Activated naive CD8-positive, alpha-beta T cell treated with anti-CD3 and anti-CD28 coated beads, Interleukin-2, amount 50 U/mL, for 24 hours (primary cell): ENCODE results near the gene COL21A1.
"Not testable (repeated sequence)": the region's sequence is repeated elsewhere in the genome, so short reads cannot be mapped to it uniquely, and the experiment has no call there.

ENCODE experiments used
- ATAC-seq: fragments of 150-1000 bp; cut with Tn5 transposase; one replicate; pipeline ENCODE4 v1.10.0; 2021
- DNase-seq: peaks from one replicate; pipeline ENCODE4 v3.0.0; 2021
- H3K27ac Mint-ChIP-seq: one replicate; pipeline ENCODE4 v1.8.0; 2021; ENCODE audit warnings: mild to moderate bottlenecking, mixed read lengths
- H3K27me3 Mint-ChIP-seq: one replicate; pipeline ENCODE4 v1.8.0; 2021; ENCODE audit warnings: mixed read lengths
- H3K36me3 Mint-ChIP-seq: one replicate; pipeline ENCODE4 v1.8.0; 2021; ENCODE audit warnings: low read depth, mixed read lengths
- H3K4me1 Mint-ChIP-seq: one replicate; pipeline ENCODE4 v1.8.0; 2021; ENCODE audit warnings: mixed read lengths
- H3K4me3 Mint-ChIP-seq: one replicate; pipeline ENCODE4 v1.8.0; 2021; ENCODE audit warnings: mild to moderate bottlenecking, moderate library complexity, mixed read lengths
- H3K9me3 Mint-ChIP-seq: one replicate; pipeline ENCODE4 v1.8.0; 2021; ENCODE audit warnings: mixed read lengths

Gene COL21A1

DNA sequence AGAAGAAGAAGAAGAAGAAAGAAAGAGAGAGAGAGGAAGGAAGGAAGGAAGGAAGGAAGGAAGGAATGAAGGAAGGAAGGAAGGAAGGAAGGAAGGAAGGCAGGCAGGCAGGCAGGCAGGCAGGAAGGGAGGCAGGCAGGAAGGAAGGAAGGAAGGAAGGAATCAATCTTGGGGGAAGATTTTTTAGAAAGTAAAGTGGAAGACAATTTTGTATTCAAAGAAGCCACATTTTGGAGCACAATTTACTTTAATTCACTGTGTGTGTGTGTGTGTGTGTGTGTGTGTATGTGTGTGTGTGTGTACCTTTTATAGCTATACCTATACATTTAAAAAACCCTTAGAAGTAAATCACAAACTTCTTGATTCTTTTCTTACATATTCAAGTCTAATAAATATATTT is 13.2 kb upstream of the COL21A1 start:
- not testable (repeated sequence) for ATAC-seq, H3K27me3 Mint-ChIP-seq, H3K36me3 Mint-ChIP-seq, H3K9me3 Mint-ChIP-seq, H3K4me1 Mint-ChIP-seq, H3K27ac Mint-ChIP-seq, H3K4me3 Mint-ChIP-seq, DNase-seq

DNA sequence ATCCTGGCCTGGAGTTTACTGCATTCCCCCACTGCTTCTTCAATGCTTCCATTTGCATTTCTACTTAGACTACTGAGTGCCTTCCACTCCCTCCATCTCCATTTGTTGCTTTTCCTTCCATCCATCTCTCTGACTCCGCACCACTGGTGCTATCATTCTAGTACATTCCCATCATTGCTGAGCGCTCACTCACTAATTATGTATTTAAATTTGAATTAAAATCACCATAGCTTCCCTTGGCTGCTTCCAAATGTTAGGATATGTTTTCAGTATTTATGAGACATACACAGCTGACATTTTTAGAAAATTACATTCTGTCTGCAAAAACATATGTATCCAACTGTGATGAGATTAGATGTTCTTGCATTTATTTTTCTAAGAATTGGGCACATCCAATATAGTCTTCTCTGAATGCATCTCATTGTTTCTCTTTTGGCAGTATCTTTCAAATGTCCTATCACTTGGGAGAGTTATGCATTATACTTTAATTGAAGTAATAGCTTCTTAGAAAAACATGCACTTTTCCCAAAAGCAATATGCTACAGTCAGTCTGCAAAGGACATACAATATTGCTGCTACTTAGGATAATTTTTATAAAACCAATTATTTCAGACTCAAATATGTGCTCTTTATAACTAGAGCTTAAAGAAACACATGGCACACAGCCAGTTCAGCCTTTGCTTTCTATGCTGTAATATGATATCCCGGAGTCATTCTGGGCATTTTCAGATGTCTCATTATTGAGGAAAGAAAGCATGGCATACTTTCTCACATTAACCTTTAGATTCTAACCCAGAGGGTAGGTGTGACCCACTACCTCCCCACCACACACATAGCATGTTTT is 12.1 kb upstream of the COL21A1 start:
- no peaks in the 10 kb centered on the region for H3K4me1 Mint-ChIP-seq
- H3K27ac Mint-ChIP-seq: no peak overlapping the region
- H3K9me3 Mint-ChIP-seq: no peaks in the 10 kb centered on the region
- H3K36me3 Mint-ChIP-seq: no peaks in the 10 kb centered on the region
- H3K27me3 Mint-ChIP-seq: no peaks in the 10 kb centered on the region
- no peak for DNase-seq
- no peak for ATAC-seq
- no peak overlapping the region for H3K4me3 Mint-ChIP-seq

GRCh38 chr6:56255349-56255748 is 8.0 kb upstream of the COL21A1 start:
- no peaks in the 10 kb centered on the region for H3K4me1 Mint-ChIP-seq
- ATAC-seq (no peak), DNase-seq (no peak)
- no peak overlapping the region for H3K27ac Mint-ChIP-seq
- H3K27me3 Mint-ChIP-seq: no peaks in the 10 kb centered on the region
- no peaks in the 10 kb centered on the region for H3K36me3 Mint-ChIP-seq
- no peak overlapping the region for H3K4me3 Mint-ChIP-seq
- H3K9me3 Mint-ChIP-seq: no peaks in the 10 kb centered on the region

DNA sequence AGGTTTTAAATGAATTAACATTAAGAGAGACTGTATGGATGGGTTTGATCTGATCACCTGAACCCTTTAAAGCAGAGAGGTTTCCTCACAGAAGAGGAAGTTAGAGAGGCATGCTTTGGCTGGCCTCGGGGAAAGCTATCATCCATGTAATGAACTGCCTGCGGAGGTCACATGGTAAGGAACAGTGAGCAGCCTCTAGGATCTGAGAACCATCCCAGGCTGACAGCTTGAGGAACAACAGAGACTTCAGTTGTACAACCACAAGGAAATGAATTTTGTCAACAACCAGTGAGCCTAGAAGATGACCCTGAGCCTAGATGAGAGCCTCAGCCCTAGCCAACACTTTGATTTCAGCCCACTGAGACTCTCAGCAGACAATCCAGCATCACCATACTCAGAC is 2.9 kb upstream of the COL21A1 start:
- no peaks in the 10 kb centered on the region for H3K9me3 Mint-ChIP-seq
- H3K27me3 Mint-ChIP-seq: peaks cover 6% of the 10 kb centered on the region
- no peak overlapping the region for H3K4me3 Mint-ChIP-seq
- H3K27ac Mint-ChIP-seq: no peak overlapping the region
- no peaks in the 10 kb centered on the region for H3K4me1 Mint-ChIP-seq
- no peak for DNase-seq
- H3K36me3 Mint-ChIP-seq: no peaks in the 10 kb centered on the region
- ATAC-seq: no peak

DNA sequence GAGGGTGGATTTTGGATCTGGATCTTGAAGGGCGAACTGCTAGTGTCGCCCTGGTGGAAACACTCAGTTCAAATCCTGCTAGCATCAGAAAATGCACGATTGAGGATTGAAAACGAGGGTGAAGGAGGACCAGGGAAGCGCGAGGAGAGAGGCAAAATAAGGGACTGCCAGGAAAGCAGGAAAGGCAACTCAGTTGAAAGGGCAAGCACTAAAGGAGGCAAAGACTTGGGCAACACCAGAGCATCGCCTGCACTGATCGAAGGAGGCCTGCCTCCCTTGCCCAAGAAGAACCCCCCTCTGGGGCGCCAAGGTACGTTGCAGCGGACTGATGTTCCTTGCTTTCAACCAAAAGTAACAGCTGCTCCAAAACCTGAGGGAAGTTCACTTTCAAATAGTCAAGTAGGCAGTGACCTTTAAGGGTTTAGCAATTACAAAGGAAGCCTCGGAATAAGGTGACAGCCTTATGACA is 308 bp upstream of the COL21A1 start:
- DNase-seq (no peak), ATAC-seq (no peak)
- no peaks in the 10 kb centered on the region for H3K36me3 Mint-ChIP-seq
- no peaks in the 10 kb centered on the region for H3K4me1 Mint-ChIP-seq
- H3K9me3 Mint-ChIP-seq: no peaks in the 10 kb centered on the region
- H3K4me3 Mint-ChIP-seq: no peak overlapping the region
- H3K27me3 Mint-ChIP-seq: peaks cover 6% of the 10 kb centered on the region
- H3K27ac Mint-ChIP-seq: no peak overlapping the region

DNA sequence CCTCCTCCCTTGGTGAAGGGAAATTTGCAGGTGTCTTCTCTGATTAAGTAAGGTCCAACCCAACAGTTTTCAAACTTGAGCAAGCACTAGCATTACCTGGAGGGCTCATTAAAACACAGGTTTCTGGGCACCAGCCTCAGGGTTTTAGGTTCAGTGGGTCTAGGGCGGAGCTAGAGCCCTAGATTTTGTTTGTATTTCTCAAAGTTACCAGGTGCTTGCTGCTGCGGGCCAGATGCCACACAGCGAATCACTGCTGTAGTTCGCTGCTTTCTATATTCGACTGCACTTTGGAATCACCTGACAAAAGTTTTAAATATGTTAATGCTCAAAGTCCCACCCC is 869 bp downstream of the COL21A1 start:
- no peak overlapping the region for H3K27ac Mint-ChIP-seq
- ATAC-seq (no peak), DNase-seq (no peak)
- no peak overlapping the region for H3K4me3 Mint-ChIP-seq
- no peaks in the 10 kb centered on the region for H3K36me3 Mint-ChIP-seq
- no peaks in the 10 kb centered on the region for H3K9me3 Mint-ChIP-seq
- H3K4me1 Mint-ChIP-seq: no peaks in the 10 kb centered on the region
- H3K27me3 Mint-ChIP-seq: peaks cover 6% of the 10 kb centered on the region

GRCh38 chr6:56245903-56246351 is 1.5 kb downstream of the COL21A1 start:
- Mint-ChIP-seq H3K27me3 (peaks cover 6% of the 10 kb centered on the region), H3K4me1 (no peaks in the 10 kb centered on the region), H3K36me3 (no peaks in the 10 kb centered on the region), H3K4me3 (no peak overlapping the region), H3K9me3 (no peaks in the 10 kb centered on the region), H3K27ac (no peak overlapping the region)
- ATAC-seq: no peak
- DNase-seq: no peak

DNA sequence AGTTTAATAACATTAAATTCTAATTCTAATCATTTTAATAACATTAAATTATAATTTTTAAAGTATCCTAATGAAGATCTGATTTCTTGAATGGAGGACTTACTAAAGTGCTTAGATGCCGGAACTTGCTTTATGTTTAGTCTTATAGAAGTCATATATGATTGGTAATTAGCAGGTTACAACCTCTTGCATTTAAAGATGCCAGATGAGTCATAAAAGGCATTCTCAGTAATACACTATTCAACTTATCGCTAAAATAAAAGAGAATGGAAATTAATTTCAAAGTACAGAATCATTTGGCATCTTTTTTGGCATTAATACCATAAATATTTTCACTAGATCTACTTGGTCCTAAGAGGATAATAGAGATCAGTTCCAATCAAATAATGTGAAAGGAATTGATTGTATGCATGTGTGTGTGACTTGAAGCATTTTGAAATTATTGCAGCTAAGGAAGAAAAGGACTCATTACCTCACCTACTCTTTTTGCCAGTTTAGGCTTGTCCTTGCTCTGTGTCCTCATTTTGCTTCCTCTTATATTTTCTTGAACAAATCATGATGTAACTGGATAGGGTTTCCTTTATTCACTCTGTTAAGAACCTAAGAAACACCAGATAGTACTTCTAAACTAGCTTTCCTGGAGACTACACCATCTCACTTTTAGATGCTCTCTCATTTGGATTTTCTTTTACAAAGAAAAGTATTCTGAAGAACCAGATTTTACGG is 2.7 kb downstream of the COL21A1 start:
- no peak overlapping the region for H3K27ac Mint-ChIP-seq
- H3K9me3 Mint-ChIP-seq: no peaks in the 10 kb centered on the region

DNA sequence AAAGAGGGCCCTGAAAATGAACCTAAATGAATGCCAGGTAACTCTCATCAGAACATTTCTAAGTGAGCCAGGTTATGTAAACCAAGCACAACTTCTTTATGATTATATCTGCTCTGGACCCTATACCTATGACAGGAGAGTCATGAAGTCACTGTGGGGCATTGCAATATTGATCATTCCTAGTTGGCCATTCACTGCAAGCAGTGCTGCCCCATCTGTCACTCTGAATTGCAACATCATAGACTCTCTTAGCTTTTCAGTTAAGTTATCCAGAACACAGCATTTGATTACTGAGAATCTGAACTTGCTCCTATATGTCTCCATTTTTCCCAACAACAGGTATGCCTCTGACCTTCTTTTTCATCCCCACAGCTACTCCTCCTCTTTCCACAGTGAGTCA is 3.3 kb downstream of the COL21A1 start:
- ATAC-seq (no peak), DNase-seq (no peak)
- Mint-ChIP-seq H3K4me3 (no peak overlapping the region), H3K4me1 (no peaks in the 10 kb centered on the region), H3K27me3 (peaks cover 6% of the 10 kb centered on the region), H3K36me3 (no peaks in the 10 kb centered on the region), H3K27ac (no peak overlapping the region), H3K9me3 (no peaks in the 10 kb centered on the region)

More for the DNA sequence above, 2.7 kb downstream of the COL21A1 start:
- H3K4me1 Mint-ChIP-seq: no peaks in the 10 kb centered on the region
- no peaks in the 10 kb centered on the region for H3K36me3 Mint-ChIP-seq
- DNase-seq (no peak), ATAC-seq (no peak)
- H3K27me3 Mint-ChIP-seq: peaks cover 6% of the 10 kb centered on the region
- H3K4me3 Mint-ChIP-seq: no peak overlapping the region

DNA sequence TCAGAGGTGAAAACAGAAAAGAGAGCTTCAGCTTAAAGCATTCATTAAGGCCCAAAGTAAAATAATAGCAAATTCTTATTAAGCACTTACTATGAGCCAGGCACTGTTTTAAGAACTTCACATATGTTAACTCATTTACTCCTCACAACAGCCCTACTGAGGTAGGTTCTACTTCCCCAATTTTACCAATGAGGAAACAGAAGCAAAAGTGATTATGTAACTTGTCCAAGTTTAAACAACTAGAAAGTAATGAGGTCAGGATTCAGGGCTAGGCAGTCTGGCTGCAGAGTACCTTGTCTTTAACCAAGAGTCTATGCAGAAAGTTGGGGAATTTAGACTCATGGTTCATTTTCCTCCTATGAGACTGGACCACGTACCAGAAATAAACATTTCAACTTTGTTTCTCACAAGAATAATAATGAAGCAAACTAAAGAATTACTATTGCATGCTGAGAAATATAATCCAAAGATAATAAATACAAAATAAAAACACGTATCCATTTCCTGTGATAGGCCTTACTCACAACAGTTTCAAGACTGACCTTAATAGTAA is 3.8 kb downstream of the COL21A1 start:
- H3K4me3 Mint-ChIP-seq: no peak overlapping the region
- no peaks in the 10 kb centered on the region for H3K9me3 Mint-ChIP-seq
- H3K4me1 Mint-ChIP-seq: no peaks in the 10 kb centered on the region
- no peak for DNase-seq
- no peak overlapping the region for H3K27ac Mint-ChIP-seq
- ATAC-seq: no peak
- no peaks in the 10 kb centered on the region for H3K36me3 Mint-ChIP-seq
- peaks cover 6% of the 10 kb centered on the region for H3K27me3 Mint-ChIP-seq

- no peak for ATAC-seq
- Mint-ChIP-seq H3K9me3 (no peaks in the 10 kb centered on the region), H3K27me3 (no peaks in the 10 kb centered on the region), H3K27ac (no peak overlapping the region), H3K4me3 (no peak overlapping the region), H3K36me3 (no peaks in the 10 kb centered on the region), H3K4me1 (no peaks in the 10 kb centered on the region)
- DNase-seq: no peak
Observed at GRCh38 chr6:56242346-56242745, 5.0 kb downstream of the COL21A1 start.

DNA sequence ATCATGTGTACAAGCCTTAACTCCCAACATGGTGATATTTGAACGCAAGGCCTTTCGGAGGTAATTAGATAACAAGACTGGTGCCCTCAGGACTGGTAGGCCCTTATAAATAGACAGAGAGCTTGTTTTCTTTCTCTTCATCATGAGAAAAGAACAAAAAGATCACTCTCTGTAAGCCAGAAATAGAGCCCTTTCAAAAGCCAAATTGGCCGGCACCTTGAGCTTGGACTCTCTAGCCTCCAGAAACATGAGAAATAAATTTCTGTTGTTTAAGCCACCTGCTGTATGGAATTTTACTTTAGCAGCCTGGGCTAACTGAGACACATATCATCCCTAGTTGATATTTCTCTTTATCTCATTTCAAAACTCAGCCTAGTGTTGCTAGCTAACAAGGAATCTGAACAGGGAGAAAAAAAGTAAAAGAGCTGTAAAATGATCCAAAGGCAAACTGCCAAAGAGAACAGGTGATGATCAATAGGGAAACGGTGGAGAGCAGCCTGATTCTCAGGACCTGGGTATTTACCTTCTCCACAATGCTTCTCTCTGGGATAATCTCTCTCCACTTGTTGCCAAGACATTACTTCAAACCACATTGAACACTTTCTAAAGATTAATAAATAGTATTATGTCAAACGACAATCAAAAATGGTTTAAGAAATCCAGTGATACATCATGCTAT is 6.1 kb downstream of the COL21A1 start:
- Mint-ChIP-seq H3K4me3 (no peak overlapping the region), H3K36me3 (no peaks in the 10 kb centered on the region), H3K4me1 (no peaks in the 10 kb centered on the region), H3K27me3 (no peaks in the 10 kb centered on the region), H3K27ac (no peak overlapping the region), H3K9me3 (no peaks in the 10 kb centered on the region)
- ATAC-seq (no peak), DNase-seq (no peak)

GRCh38 chr6:56238352-56238751 is 9.0 kb downstream of the COL21A1 start:
- Mint-ChIP-seq H3K9me3 (no peaks in the 10 kb centered on the region), H3K27ac (no peak overlapping the region), H3K4me1 (no peaks in the 10 kb centered on the region), H3K27me3 (no peaks in the 10 kb centered on the region), H3K36me3 (no peaks in the 10 kb centered on the region), H3K4me3 (no peak overlapping the region)
- DNase-seq: no peak
- no peak for ATAC-seq

DNA sequence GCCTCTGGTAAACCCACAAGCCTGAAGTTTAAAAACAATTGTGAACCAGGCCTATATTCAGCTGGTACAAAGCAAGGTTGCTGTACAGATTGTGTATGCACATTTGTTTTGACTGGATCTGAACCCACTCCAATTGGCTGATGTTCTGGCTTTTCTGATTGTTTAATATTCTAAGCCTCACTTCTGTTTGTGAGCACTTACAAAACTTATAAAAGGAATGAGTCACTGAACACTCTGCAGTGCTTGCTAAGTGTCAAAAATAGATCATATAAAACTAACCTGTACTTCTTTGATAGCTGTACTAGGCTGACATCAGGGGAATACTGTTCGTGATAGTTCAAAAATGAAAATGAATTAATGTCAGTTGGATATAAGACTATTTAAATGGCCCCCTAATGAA is 12.1 kb downstream of the COL21A1 start:
- Mint-ChIP-seq H3K9me3 (no peaks in the 10 kb centered on the region), H3K4me3 (no peak overlapping the region), H3K36me3 (no peaks in the 10 kb centered on the region), H3K27ac (no peak overlapping the region), H3K4me1 (no peaks in the 10 kb centered on the region), H3K27me3 (no peaks in the 10 kb centered on the region)
- DNase-seq (no peak), ATAC-seq (no peak)

DNA sequence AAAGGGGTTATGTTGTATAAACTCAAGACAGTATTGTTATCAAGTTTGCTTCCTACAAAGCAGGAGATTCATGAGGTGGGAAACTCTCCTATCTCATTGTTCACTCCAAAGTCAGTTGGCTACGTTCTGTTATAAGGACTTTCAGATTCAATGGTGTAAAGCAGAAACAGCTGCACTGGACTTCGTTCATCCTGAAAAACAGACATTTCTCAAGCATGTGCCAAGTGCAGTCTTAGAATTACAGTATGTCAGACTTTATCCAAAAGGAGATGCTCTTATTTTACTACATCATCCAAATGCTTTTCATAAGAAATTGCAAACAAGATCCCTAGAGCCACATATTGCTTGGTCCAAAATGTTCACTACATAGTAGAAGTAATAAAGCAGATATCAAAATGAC is 14.9 kb downstream of the COL21A1 start:
- Mint-ChIP-seq H3K4me3 (no peak overlapping the region), H3K4me1 (no peaks in the 10 kb centered on the region), H3K27ac (no peak overlapping the region), H3K27me3 (no peaks in the 10 kb centered on the region), H3K9me3 (no peaks in the 10 kb centered on the region), H3K36me3 (no peaks in the 10 kb centered on the region)
- no peak for DNase-seq
- no peak for ATAC-seq
